A549 treated with GW870086 at 1 μM for 4 hours (cell line): ENCODE data around the gene ATXN1L. TPM values are rescaled to one million over a fixed set of nuclear protein-coding genes. Genes with fewer than 3 reads are reported as not detected.

Experiments
- total RNA-seq: library from RNA; stranded (reverse); fragments of 200-300 nt; extraction: Qiagen RNA extraction; gene quantifications from 5 replicates; pipeline ENCODE4 v1.2.3, GENCODE V29; 2022; ENCODE audit warnings: low read depth

The ATXN1L gene
- total RNA-seq, result 12.7 to 19.1 TPM (median 17.5 TPM) in 5 replicates

GRCh38 chr16:71845639-71846430 lies at the start of gene ATXN1L:
ATXN1L (plus strand) TSS chr16:71845976; CDS start chr16:71849741, 3,765 bp downstream.

GRCh38 chr16:71808593-71809459 lies 37.0 kb upstream of the ATXN1L start, which contains the start of gene AP1G1:
AP1G1 (minus strand) TSS chr16:71808834; CDS start chr16:71789479, 19,355 bp downstream.

GRCh38 chr16:71883849-71884638 lies 38.3 kb downstream of the ATXN1L start, which contains the start of gene ZNF821:
ZNF821 (minus strand) TSS chr16:71884182; CDS start chr16:71879946, 4,236 bp downstream.

GRCh38 chr16:71894921-71895678 lies 49.3 kb downstream of the ATXN1L start, which contains the start of gene IST1:
IST1 (plus strand) TSS chr16:71895531; CDS start chr16:71915641, 20,110 bp downstream.

Other genes starting within 250 kb of the ATXN1L start
- 0.29 to 0.54 TPM (median 0.45 TPM) in 5 replicates for gene MARVELD3, start 219.8 kb upstream of the ATXN1L start, total RNA-seq
- gene PHLPP2, start 121.3 kb upstream of the ATXN1L start, total RNA-seq, result 8.5 to 10.8 TPM (median 10.6 TPM) in 5 replicates
- gene AP1G1, start 37.1 kb upstream of the ATXN1L start, total RNA-seq, result 36.1 to 50.0 TPM (median 47.1 TPM) in 5 replicates
- 4.0 to 4.4 TPM (median 4.1 TPM) in 5 replicates for gene ZNF821, start 38.2 kb downstream of the ATXN1L start, total RNA-seq
- 150 to 184 TPM (median 172 TPM) in 5 replicates for gene IST1, start 49.6 kb downstream of the ATXN1L start, total RNA-seq
- not detected in 5 replicates for gene PKD1L3, start 154.4 kb downstream of the ATXN1L start, total RNA-seq
- 12.4 to 16.3 TPM (median 13.8 TPM) in 5 replicates for gene DHODH, start 162.8 kb downstream of the ATXN1L start, total RNA-seq
- gene HP, start 208.5 kb downstream of the ATXN1L start, total RNA-seq, result 0.11 TPM in 1 of 5 replicates, not detected in the others
- not detected in 5 replicates for gene HPR, start 217.2 kb downstream of the ATXN1L start, total RNA-seq
- gene TXNL4B, start 247.6 kb downstream of the ATXN1L start, total RNA-seq, result 17.0 to 24.6 TPM (median 21.0 TPM) in 5 replicates
- 46.6 to 52.8 TPM (median 48.9 TPM) in 5 replicates for gene DHX38, start 247.9 kb downstream of the ATXN1L start, total RNA-seq